K562 (cell line): ENCODE data around the gene MALAT1. TPM values are rescaled to one million over a fixed set of nuclear protein-coding genes. Genes with fewer than 3 reads are reported as not detected.

Experiments used
- CBFA2T3 ChIP-seq: fragments of 450-650 bp; IDR thresholded peaks from 2 replicates; pipeline ENCODE4 v1.6.1; 2017
- HDAC1 ChIP-seq, 2 experiments: fragments of 450-650 bp; IDR thresholded peaks; 2 replicates each; pipeline ENCODE4 v1.6.1; 2016 to 2017; ENCODE audit warnings: inconsistent platforms in 1 of 2, mild to moderate bottlenecking in 1 of 2, moderate library complexity in 1 of 2
- MTA2 ChIP-seq: fragments of 450-650 bp; IDR thresholded peaks from 2 replicates; pipeline ENCODE4 v1.6.1; 2016; ENCODE audit warnings: low read depth
- SPI1 ChIP-seq: IDR thresholded peaks from 2 replicates; pipeline ENCODE4 v1.6.1; 2011; ENCODE audit warnings: low read depth, low read length, control low read depth, borderline replicate concordance
- SRF ChIP-seq, 2 experiments: fragments of 250-450, 450-650 bp in 1 of 2; sonication (Bioruptor Pico) in 1 of 2; sonication (generic) in 1 of 2; formaldehyde crosslinking; IDR thresholded peaks; 2 replicates each; pipeline versions ENCODE4 v1.5.0 to v1.5.1; 2020 to 2022; ENCODE audit warnings: mild to moderate bottlenecking in 1 of 2, missing genetic modification reagents in 1 of 2
- polyA plus RNA-seq, 8 experiments: library from polyadenylated mRNA; depleted of rRNA in 4 of 8; stranded (reverse) in 5 of 8; unstranded in 3 of 8; fragments of >200 nt; fragmentation: Nextera tagmentation in 2 of 8; fragmentation: Illumina TruSeq in 1 of 8; extraction: Ambion mirVana in 2 of 8; extraction: Trizol in 1 of 8; gene quantifications; 2 replicates each; pipeline versions ENCODE4 v1.2.1 to v1.2.3, GENCODE V29; 2011 to 2014; ENCODE audit warnings: inconsistent platforms in 1 of 8, missing spikeins in 1 of 8
- total RNA-seq, 7 experiments: library from RNA; depleted of rRNA in 6 of 7; stranded (reverse); fragments of >200 nt in 6 of 7; fragmentation: Illumina TruSeq in 2 of 7; extraction: Trizol in 2 of 7; gene quantifications; 2 replicates each; pipeline versions ENCODE4 v1.2.1 to v1.2.3, GENCODE V29; 2011 to 2021; ENCODE audit warnings: low replicate concordance in 1 of 7
- TF ChIP-seq, protein P1 (sequence below), 2 experiments: fragments of 450-650 bp; IDR thresholded peaks; 2 replicates each; pipeline ENCODE4 v1.6.1; 2016; ENCODE audit warnings: mild to moderate bottlenecking in 2 of 2, borderline replicate concordance in 1 of 2, low read depth in 1 of 2, moderate library complexity in 1 of 2
- TF ChIP-seq, protein P2 (sequence below), 3 experiments: IDR thresholded peaks in 2 of 3; conservative IDR thresholded peaks in 1 of 3; 2 replicates each; pipeline ENCODE4 v1.5.1; 2011 to 2012; ENCODE audit warnings: low read length in 3 of 3, mild to moderate bottlenecking in 3 of 3, control low read depth in 2 of 3, improper control_type of control experiment in 1 of 3, inconsistent platforms in 1 of 3, low read depth in 1 of 3, mixed read lengths in 1 of 3, moderate library complexity in 1 of 3; ENCODE audit not compliant: insufficient read depth in 2 of 3

MALAT1 gene
- total and polyA plus RNA-seq, 9 of the 15 experiments (the other 6 are each of a cell fraction or from before 2014, with no cell fraction given) = 363 to 8,715 (median 2,351) TPM

DNA sequence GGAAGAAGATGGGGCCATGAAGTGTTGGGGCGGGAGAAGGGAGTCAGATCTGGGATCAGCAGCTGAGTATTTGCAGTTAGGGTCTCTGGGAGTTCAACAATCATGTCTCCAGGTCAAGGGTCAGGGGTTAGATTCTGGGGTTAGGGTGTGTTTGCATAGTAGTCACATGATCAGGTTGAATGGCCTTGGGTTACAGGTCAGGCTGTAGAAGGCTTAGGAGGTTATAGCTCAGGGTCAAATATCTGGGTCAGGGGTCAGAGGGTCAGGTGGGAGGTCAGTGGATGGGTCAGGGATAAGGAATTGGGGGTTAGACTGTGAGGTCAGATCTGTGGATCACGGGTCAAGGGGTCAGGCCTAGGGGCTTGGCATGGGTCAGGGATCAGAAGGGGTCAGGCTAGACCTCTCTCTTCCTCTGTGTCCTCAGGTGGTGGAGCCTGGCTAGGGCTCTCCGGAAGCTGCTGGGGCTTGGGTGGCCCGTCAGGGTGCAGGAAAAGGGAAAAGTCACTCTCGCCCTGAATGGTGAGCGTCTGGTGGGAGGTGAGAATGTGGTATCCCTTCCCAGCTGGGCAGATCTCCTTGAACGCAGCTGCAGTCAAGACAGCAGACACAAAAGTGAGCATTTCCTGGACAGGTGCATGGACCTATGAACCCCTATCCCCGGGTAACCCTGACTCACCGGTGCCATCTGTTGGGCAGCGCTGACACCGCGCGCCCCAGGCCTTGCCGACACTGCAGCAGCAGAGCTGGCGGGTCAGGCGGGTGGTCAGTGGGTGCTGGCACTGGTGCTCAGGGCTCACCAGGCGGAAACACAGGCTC, 52.9 kb downstream of the MALAT1 start (continued):
- TF ChIP-seq, protein P1, sequence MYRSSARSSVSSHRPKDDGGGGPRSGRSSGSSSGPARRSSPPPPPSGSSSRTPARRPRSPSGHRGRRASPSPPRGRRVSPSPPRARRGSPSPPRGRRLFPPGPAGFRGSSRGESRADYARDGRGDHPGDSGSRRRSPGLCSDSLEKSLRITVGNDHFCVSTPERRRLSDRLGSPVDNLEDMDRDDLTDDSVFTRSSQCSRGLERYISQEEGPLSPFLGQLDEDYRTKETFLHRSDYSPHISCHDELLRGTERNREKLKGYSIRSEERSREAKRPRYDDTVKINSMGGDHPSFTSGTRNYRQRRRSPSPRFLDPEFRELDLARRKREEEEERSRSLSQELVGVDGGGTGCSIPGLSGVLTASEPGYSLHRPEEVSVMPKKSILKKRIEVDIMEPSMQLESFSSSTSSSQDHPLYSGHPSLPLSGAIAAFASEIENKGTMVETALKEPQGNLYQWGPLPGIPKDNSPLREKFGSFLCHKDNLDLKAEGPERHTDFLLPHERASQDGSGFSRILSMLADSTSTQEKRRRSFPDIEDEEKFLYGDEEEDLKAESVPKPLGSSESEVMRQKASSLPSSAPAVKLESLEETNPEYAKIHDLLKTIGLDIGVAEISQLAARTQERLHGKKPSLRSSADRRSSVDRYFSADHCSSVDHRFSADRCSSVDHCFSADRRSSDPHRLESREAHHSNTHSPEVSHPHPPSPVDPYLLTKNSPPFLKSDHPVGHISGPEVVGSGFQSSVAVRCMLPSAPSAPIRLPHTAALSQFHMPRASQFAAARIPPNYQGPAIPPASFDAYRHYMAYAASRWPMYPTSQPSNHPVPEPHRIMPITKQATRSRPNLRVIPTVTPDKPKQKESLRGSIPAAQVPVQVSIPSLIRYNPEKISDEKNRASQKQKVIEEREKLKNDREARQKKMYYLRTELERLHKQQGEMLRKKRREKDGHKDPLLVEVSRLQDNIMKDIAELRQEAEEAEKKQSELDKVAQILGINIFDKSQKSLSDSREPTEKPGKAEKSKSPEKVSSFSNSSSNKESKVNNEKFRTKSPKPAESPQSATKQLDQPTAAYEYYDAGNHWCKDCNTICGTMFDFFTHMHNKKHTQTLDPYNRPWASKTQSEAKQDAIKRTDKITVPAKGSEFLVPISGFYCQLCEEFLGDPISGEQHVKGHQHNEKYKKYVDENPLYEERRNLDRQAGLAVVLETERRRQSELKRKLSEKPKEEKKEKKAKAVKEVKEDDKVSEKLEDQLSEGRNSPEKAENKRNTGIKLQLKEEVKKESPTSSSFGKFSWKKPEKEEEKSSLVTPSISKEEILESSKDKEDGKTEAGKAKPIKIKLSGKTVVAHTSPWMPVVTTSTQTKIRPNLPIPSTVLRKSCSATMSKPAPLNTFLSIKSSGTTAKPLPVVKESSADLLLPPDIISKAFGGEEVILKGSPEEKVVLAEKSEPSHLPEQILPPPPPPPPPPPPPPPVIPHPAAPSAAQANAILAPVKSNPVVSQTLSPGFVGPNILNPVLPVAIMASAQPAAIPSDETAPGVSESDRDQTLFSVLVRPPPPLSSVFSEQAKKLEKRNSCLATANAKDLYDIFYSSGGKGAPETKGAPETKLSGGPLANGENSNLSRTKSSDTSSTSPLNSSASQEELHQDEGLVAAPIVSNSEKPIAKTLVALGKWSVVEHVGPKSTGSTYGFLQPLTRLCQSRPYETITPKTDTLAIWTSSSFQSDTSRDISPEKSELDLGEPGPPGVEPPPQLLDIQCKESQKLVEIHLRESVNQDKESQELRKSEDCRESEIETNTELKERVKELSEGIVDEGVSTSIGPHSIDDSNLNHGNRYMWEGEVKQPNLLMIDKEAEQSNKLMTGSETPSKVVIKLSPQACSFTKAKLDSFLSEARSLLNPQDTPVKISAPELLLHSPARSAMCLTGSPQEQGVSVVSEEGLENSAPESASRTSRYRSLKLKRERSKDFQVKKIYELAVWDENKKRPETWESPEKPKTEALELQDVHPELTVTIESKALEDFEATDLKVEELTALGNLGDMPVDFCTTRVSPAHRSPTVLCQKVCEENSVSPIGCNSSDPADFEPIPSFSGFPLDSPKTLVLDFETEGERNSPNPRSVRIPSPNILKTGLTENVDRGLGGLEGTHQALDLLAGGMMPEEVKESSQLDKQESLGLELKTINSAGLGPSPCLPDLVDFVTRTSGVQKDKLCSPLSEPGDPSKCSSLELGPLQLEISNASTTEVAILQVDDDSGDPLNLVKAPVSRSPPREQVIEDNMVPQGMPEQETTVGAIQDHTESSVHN (IDR thresholded peaks at IDR 0.05; ENCODE audit: borderline replicate concordance in 1 of 2, low read depth in 1 of 2) = no peak
- no peak for TF ChIP-seq SPI1
- TF ChIP-seq SRF (CRISPR knock-in tag; IDR thresholded peaks at IDR 0.05) = no peak
- TF ChIP-seq CBFA2T3 = peak; percentile 26; the same call in 1 of the 2 replicates
- peak; percentile 40 for TF ChIP-seq MTA2
- TF ChIP-seq, protein P2, sequence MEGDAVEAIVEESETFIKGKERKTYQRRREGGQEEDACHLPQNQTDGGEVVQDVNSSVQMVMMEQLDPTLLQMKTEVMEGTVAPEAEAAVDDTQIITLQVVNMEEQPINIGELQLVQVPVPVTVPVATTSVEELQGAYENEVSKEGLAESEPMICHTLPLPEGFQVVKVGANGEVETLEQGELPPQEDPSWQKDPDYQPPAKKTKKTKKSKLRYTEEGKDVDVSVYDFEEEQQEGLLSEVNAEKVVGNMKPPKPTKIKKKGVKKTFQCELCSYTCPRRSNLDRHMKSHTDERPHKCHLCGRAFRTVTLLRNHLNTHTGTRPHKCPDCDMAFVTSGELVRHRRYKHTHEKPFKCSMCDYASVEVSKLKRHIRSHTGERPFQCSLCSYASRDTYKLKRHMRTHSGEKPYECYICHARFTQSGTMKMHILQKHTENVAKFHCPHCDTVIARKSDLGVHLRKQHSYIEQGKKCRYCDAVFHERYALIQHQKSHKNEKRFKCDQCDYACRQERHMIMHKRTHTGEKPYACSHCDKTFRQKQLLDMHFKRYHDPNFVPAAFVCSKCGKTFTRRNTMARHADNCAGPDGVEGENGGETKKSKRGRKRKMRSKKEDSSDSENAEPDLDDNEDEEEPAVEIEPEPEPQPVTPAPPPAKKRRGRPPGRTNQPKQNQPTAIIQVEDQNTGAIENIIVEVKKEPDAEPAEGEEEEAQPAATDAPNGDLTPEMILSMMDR (IDR thresholded peaks at IDR 0.05 in 2 of 3, conservative IDR thresholded peaks at IDR 0.05 in 1 of 3; ENCODE audit: insufficient read depth in 2 of 3, low read depth in 1 of 3, low read length in 3 of 3) = peak; percentile 65 to 79 (median 66)
- TF ChIP-seq HDAC1 (IDR thresholded peaks at IDR 0.05) = peak in 1 of 2 experiments; percentile 91; a peak in 2 of 4 replicates
